Pancreas (tissue), 10 donors: ENCODE measurements around the gene SFTA2. TPM values are rescaled to one million over a fixed set of nuclear protein-coding genes. Genes with fewer than 3 reads are reported as not detected.
A peak's percentile ranks its signal among the peaks of the same experiment; 100 is the strongest.

Source experiments
- ATAC-seq, 4 donors: fragments of 200-7000 bp; cut with Tn5 transposase; one replicate each; pipeline versions ENCODE4 v1.8.0 to v1.9.1; 2020; ENCODE audit warnings: mild to moderate bottlenecking in 4 of 4, moderate library complexity in 4 of 4
- DNase-seq, 6 donors: peaks; one replicate each; pipeline ENCODE4 v3.0.0-alpha.2; 2020
- FAIRE-seq: peaks from 2 replicates; lab custom pipeline; 2012; peaks lifted over from hg19 to GRCh38; lab: Jason Lieb, UNC
- H3K27ac ChIP-seq, 4 donors: fragments of 200-600 bp; sonication (generic); 1 replicate in 3 of 4; 2 replicates in 1 of 4; pipeline versions ENCODE4 v1.5.0 to v1.8.0; 2020
- H3K27me3 ChIP-seq, 4 donors: fragments of 200-600 bp; one replicate each; pipeline ENCODE4 v1.8.0; 2021
- H3K36me3 ChIP-seq, 3 donors: fragments of 200-600 bp; sonication (generic) in 1 of 3; one replicate each; pipeline versions ENCODE4 v1.5.0 to v1.8.0; 2020 to 2021
- H3K4me1 ChIP-seq, 3 donors: fragments of 200-600 bp; one replicate each; pipeline ENCODE4 v1.8.0; 2021
- H3K4me3 ChIP-seq, 4 donors: fragments of 200-600 bp; sonication (generic) in 2 of 4; one replicate each; pipeline versions ENCODE4 v1.5.0 to v1.8.0; 2020 to 2021
- H3K9me3 ChIP-seq, 4 donors: fragments of 200-600 bp; one replicate each; pipeline ENCODE4 v1.8.0; 2021
- WGBS, 2 donors: extraction: QIAGEN DNeasy Blood & Tissue Kit; methylation state at CpG; one replicate each; pipeline ENCODE4 v1.1.7; 2013; 5-methylcytosine and 5-hydroxymethylcytosine counted together
- intact Hi-C, 3 donors: fragments of 100-400 bp; cut with DNase I; formaldehyde crosslinking; loops; one replicate each; pipeline versions ENCODE4 v1.11.1 to v1.14.2; 2022
- polyA plus RNA-seq, 2 donors: library from polyadenylated mRNA; stranded (reverse); fragments of 200-250 nt; gene quantifications; one replicate each; pipeline ENCODE4 v1.2.3, GENCODE V29; 2013
- total RNA-seq, 6 donors: library from RNA; stranded (reverse); fragmentation: NEBNext Ultra II Directional in 4 of 6; extraction: Animal tissue kit (Norgen Biotek cat#: 25700) in 4 of 6; gene quantifications; one replicate each; pipeline versions ENCODE4 v1.2.1 to v1.2.4, GENCODE V29; 2021 to 2023
- TF ChIP-seq, protein P1 (sequence below), 4 donors: fragments of 200-600 bp; sonication (generic) in 3 of 4; IDR thresholded peaks; one replicate each; pipeline versions ENCODE4 v1.5.0 to v1.8.0; 2021; ENCODE audit warnings: antibody characterized with exemption in 4 of 4
- donor health status: healthy with polysubstance abuse.
- donor health status: DM: no; HTN: no; CAD: no; lungs with moderate emphysema.
- donor health status: DM: no; HTN: no; CAD: no.
- donor health status: control.
- donor health status: control.
- donor health status: Bipolar disorder and iron deficiency.
- donor health status: DM: yes; HTN: yes; CAD: no.
- donor health status: DM: no; HTN: no; CAD: no.
- donor health status: DM: no; HTN: no; CAD: no.
- donor health status: DM: yes; HTN: yes; CAD: no.

The SFTA2 gene
- total and polyA plus RNA-seq, 8 donors, result 0.83 to 22.9 (median 3.1) TPM

DNA sequence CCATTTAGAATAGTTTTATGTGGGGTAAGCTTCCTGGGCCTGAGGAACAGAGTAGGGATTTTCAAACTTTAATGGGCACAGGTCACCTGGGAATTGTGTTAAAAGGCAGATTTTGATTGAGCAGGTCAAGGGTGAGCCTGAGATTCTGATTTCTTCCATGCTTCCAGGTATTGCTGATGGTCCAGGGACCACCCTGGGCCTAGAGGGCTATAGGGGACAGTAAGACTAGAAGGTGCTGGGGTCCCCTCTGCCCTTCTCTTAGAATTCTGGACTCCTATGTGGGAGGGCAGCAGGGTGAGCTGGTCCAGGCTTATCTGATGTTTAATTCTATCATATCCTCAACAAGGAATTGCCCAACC is 45.1 kb downstream of the SFTA2 start:
- H3K27me3 ChIP-seq, result no peaks in the 10 kb centered on the region
- no peaks in the 10 kb centered on the region for H3K9me3 ChIP-seq
- ATAC-seq, result no peak
- H3K4me3 ChIP-seq, result peak overlapping the region in 1 of 4 donors; percentile 75
- H3K36me3 ChIP-seq, result peaks cover 0 to 30% (median 7%) of the 10 kb centered on the region in 3 donors
- TF ChIP-seq, protein P1, sequence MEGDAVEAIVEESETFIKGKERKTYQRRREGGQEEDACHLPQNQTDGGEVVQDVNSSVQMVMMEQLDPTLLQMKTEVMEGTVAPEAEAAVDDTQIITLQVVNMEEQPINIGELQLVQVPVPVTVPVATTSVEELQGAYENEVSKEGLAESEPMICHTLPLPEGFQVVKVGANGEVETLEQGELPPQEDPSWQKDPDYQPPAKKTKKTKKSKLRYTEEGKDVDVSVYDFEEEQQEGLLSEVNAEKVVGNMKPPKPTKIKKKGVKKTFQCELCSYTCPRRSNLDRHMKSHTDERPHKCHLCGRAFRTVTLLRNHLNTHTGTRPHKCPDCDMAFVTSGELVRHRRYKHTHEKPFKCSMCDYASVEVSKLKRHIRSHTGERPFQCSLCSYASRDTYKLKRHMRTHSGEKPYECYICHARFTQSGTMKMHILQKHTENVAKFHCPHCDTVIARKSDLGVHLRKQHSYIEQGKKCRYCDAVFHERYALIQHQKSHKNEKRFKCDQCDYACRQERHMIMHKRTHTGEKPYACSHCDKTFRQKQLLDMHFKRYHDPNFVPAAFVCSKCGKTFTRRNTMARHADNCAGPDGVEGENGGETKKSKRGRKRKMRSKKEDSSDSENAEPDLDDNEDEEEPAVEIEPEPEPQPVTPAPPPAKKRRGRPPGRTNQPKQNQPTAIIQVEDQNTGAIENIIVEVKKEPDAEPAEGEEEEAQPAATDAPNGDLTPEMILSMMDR (IDR thresholded peaks at IDR 0.05), result no peak
- intact Hi-C loops, result loop anchor here in 1 of 3 donors (10.0 kb wide), 1 partner anchor 152 kb away; no protein-coding TSS in a partner anchor
- no peak for FAIRE-seq
- no peak for DNase-seq
- H3K4me1 ChIP-seq, result peaks cover 15 to 27% (median 20%) of the 10 kb centered on the region in 3 donors
- peak overlapping the region in 3 of 4 donors; percentile 46 to 96 (median 95) for H3K27ac ChIP-seq

DNA sequence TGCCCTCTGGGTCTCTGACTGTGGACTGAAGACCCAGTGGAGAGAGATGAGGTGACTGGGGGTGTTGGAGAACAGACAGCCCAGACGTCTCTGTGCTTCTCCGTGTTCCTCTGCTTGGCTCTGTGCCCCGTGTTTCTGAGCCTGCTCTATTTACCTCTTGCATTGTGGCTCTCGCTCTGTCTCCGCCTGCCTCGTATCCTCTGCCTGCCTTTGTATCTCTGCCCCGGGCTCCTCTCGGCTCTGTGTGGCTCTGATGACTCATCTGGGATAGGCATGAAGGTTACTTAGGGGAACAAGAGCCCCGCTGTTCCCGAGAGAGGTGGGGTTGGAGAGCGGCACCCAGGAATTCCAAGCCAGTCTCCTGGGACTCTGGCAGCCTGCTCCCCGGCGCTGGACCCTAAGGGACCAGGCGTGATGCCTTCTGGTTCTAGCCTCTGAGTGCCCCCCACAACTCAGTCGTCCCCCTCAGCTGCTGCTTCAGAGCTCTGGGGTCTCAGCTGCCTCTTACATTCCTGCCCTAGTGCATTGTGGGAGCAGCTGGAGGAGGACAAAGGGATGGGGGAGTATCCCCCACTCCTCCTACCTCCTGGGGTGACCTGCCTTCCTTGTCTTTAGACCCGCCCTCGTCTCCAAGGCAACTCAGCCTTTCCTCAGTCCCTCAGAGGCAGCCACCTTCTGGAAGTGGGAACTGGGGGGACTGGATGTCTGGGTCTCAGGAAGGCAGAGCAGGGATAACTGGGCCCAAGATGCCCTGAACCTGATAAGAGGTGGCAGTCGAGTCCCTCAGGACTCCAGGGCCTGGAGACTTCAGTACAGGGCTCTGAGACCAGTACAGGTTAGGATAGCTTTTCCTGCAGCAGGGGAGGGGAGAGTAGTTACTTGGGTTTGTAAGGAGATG is 45.7 kb downstream of the SFTA2 start:
- peaks cover 15 to 27% (median 20%) of the 10 kb centered on the region in 3 donors for H3K4me1 ChIP-seq

DNA sequence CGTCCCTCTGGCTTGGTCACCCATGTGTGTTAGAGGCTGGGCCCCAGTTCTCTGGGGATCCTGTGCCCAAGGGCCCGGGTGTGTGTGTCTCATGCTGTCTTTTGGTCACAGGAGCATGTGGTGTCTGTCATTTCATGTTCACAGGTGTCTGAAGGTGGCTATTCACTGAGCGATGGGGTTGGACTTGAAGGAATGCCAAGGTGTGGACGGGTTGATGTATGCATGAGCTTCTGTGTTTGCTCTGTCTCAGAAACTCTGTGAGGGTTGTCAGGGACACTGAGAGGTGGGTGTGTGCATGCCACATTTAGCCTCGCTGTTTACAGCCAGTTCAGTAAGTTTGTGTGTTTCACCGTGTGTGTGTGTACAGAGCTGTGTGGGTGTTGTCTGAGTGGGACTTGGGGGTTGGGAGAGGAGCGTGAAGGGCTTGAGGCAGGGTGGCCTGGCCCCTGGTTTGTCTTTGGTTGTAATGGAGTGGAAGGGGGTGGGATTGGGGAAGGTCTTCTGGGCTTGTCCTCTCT is 46.4 kb downstream of the SFTA2 start:
- H3K4me1 ChIP-seq, result peaks cover 15 to 27% (median 20%) of the 10 kb centered on the region in 3 donors
- intact Hi-C loops, result loop anchor here in 1 of 3 donors (10.0 kb wide), 1 partner anchor 151 kb away; no protein-coding TSS in a partner anchor
- peak overlapping the region; percentile 42 to 96 (median 89) for H3K27ac ChIP-seq
- H3K27me3 ChIP-seq, result no peaks in the 10 kb centered on the region
- WGBS, 2 donors, result 10 to 11% methylated on average over 7 of the region's 7 CpGs
- H3K4me3 ChIP-seq, result peak overlapping the region; percentile 69 to 75 (median 73)
- ATAC-seq (peak; percentile 11 to 27 (median 22)), FAIRE-seq (no peak), DNase-seq (peak in 3 of 6 donors; percentile 45 to 65 (median 56))
- peaks cover 0 to 21% (median 7%) of the 10 kb centered on the region in 3 donors for H3K36me3 ChIP-seq
- H3K9me3 ChIP-seq, result no peaks in the 10 kb centered on the region
- TF ChIP-seq, protein P1 (IDR thresholded peaks at IDR 0.05), result no peak

More for the DNA sequence above, 45.7 kb downstream of the SFTA2 start:
- FAIRE-seq, result no peak
- intact Hi-C loops, result loop anchor here in 1 of 3 donors (10.0 kb wide), 1 partner anchor 151 kb away; no protein-coding TSS in a partner anchor
- peaks cover 0 to 28% (median 7%) of the 10 kb centered on the region in 3 donors for H3K36me3 ChIP-seq
- peak in 3 of 4 donors; percentile 1 to 16 (median 2) for ATAC-seq
- H3K4me3 ChIP-seq, result peak overlapping the region in 2 of 4 donors; percentile 73 to 75
- DNase-seq, result peak in 3 of 6 donors; percentile 33 to 46 (median 44)
- 16 to 24% methylated on average over 18 of the region's 18 CpGs for WGBS, 2 donors
- no peaks in the 10 kb centered on the region for H3K27me3 ChIP-seq
- H3K9me3 ChIP-seq, result no peaks in the 10 kb centered on the region
- H3K27ac ChIP-seq, result peak overlapping the region; percentile 42 to 96 (median 70)
- TF ChIP-seq, protein P1 (IDR thresholded peaks at IDR 0.05), result no peak

DNA sequence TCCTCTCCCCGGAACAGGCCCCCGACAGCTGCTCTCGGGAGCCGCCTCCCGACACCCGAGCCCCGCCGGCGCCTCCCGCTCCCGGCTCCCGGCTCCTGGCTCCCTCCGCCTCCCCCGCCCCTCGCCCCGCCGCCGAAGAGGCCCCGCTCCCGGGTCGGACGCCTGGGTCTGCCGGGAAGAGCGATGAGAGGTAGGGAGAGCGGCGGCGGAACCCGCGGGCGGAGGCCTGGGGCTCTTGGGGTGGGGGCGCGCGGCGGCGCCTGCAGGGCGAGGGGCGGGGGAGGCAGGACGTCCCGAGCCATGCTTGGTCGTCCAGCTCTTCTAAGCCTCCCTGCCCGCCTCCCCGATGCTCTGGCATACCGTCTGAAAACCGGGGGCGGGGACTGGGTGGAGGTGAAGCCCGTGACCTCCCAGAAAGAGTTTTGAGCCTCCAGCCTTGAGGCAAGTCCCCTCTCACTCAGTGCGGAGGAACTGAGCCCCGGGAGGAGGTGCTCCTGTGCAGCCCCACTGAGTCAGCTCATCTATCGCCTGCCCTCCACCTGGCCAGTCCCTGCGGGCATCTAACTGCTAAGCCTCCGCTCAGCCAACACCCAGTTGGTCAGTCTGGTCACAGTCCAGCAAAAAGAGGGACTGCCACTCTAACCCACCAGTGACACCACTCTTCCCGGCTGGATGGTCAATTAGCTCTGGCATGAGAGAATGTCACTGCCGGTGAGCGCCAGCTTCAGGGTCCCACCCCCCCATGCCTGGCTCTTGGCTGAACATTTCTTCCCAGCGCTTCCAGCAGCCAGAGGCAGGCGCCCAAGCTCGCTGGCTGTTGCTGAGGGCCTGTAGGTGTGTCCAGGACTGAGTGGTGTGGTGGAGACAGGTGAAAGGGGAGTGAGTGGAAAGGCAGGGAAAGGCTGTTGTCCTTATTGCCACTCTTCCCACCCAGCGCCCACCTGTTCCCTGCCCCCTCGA is 47.2 kb downstream of the SFTA2 start:
- peak overlapping the region; percentile 79 to 96 (median 89) for H3K27ac ChIP-seq
- FAIRE-seq, result no peak
- TF ChIP-seq, protein P1 (IDR thresholded peaks at IDR 0.05), result no peak
- peak; percentile 39 to 80 (median 56) for DNase-seq
- H3K4me3 ChIP-seq, result peak overlapping the region; percentile 69 to 75 (median 73)
- ATAC-seq, result peak; percentile 3 to 23 (median 15)
- no peaks in the 10 kb centered on the region for H3K27me3 ChIP-seq
- peaks cover 0 to 14% (median 7%) of the 10 kb centered on the region in 3 donors for H3K36me3 ChIP-seq
- 2 to 3% methylated on average over 45 to 59 of the region's 59 CpGs for WGBS, 2 donors
- intact Hi-C loops, result loop anchor here in 2 of 3 donors (5.0 to 10.0 kb wide), 2 partner anchors 52 to 150 kb away; no protein-coding TSS in a partner anchor
- H3K4me1 ChIP-seq, result peaks cover 15 to 27% (median 20%) of the 10 kb centered on the region in 3 donors
- H3K9me3 ChIP-seq, result no peaks in the 10 kb centered on the region
